Cardiac fibroblast (primary cell): Measurements from ENCODE around the gene USF3.

Source experiments
- DNase-seq, 2 donors: peaks; one replicate each; pipeline versions ENCODE4 v3.0.0 to v3.0.0-alpha.2; 2010; ENCODE audit warnings: low read depth in 2 of 2
- H3K4me3 ChIP-seq, 2 donors: replicated peaks in 1 of 2; 1 replicate in 1 of 2; 2 replicates in 1 of 2; pipeline ENCODE4 v1.5.1; 2011; ENCODE audit warnings: low read depth in 2 of 2, low read length in 2 of 2, mild to moderate bottlenecking in 2 of 2, moderate library complexity in 1 of 2
- CTCF ChIP-seq: IDR thresholded peaks from one replicate; pipeline ENCODE4 v1.5.1; 2011; ENCODE audit warnings: low read depth, mild to moderate bottlenecking, low read length, inconsistent platforms

Gene USF3

GRCh38 chr3:113628788-113629187 lies 67.7 kb downstream of the USF3 start:
- TF ChIP-seq CTCF: no peak
- DNase-seq: no peak
- no peak overlapping the region for H3K4me3 ChIP-seq

GRCh38 chr3:113628316-113628715 lies 68.1 kb downstream of the USF3 start:
- DNase-seq: no peak
- H3K4me3 ChIP-seq: no peak overlapping the region
- no peak for TF ChIP-seq CTCF

GRCh38 chr3:113626503-113627371 lies 69.7 kb downstream of the USF3 start:
- DNase-seq: peak; percentile 71 to 77
- H3K4me3 ChIP-seq: peak overlapping the region in 1 of 2 donors; percentile 1
- TF ChIP-seq CTCF: peak; percentile 96

- peak overlapping the region in 1 of 2 donors; percentile 24 for H3K4me3 ChIP-seq
- DNase-seq: peak in 1 of 2 donors; percentile 12
- TF ChIP-seq CTCF: no peak
Measured at GRCh38 chr3:113625834-113626233, 70.6 kb downstream of the USF3 start.

- no peak overlapping the region for H3K4me3 ChIP-seq
- TF ChIP-seq CTCF: no peak
- no peak for DNase-seq
Measured at GRCh38 chr3:113623811-113624210, 72.6 kb downstream of the USF3 start.

- H3K4me3 ChIP-seq: no peak overlapping the region
- no peak for DNase-seq
- TF ChIP-seq CTCF: peak; percentile 13
Measured at GRCh38 chr3:113623324-113623723, 73.1 kb downstream of the USF3 start.
